Measurements from ENCODE around the gene KCNN4.
"Not testable (repeated sequence)": the region's sequence is repeated elsewhere in the genome, so short reads cannot be mapped to it uniquely, and the experiment has no call there.

Gene KCNN4

GRCh38 chr19:43774103-43774939 lies 6.5 kb downstream of the KCNN4 start:
- DNase-seq (ENCODE audit: low read depth in 2 of 2), result no peak

- DNase-seq (ENCODE audit: low read depth in 2 of 2), result no peak
These were observed 7.1 kb downstream of the KCNN4 start for GRCh38 chr19:43773725-43774102.

GRCh38 chr19:43769256-43769655 lies 11.5 kb downstream of the KCNN4 start:
- no peak for DNase-seq (ENCODE audit: low read depth in 2 of 2)

DNA sequence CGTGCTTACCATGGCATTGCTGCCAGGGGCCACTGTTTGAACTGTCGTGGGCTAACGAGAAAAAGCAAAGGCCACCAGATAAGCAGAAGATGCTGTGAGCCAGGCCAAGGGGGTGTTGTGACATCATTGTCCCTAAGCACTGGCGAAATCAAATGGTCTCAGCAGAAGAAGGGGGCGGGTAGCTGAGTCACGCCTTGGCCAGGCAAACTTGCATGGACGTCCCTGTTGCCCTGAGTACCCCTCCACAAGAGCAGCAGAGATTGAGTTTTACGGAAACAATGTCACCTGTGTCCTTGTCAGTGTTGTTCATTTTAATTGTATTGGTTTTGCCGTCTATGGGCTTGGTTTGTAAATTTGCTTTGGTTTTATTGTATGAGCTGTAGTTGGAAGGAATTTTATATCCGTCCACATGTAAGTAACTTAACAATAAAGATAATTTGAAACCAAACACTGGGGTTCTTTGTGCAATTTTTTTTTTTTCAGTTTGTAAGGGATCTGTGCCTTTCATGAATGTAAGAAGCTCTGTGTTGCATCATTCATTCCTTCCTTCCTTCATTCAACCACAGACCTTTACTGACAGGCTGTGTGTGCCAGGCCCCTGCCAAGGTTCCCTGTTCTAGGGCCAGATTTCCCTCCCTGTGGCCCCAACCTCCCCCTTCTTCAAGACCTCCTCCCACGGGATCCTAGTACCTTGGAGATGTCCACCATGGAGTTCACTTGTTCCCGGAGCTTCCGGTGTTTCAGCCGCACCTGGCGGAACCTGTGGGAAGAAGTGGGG lies 12.3 kb downstream of the KCNN4 start:
- no peak for DNase-seq (ENCODE audit: low read depth in 2 of 2)

GRCh38 chr19:43767818-43768217 lies 13.0 kb downstream of the KCNN4 start:
- DNase-seq (ENCODE audit: low read depth in 2 of 2), result no peak

DNA sequence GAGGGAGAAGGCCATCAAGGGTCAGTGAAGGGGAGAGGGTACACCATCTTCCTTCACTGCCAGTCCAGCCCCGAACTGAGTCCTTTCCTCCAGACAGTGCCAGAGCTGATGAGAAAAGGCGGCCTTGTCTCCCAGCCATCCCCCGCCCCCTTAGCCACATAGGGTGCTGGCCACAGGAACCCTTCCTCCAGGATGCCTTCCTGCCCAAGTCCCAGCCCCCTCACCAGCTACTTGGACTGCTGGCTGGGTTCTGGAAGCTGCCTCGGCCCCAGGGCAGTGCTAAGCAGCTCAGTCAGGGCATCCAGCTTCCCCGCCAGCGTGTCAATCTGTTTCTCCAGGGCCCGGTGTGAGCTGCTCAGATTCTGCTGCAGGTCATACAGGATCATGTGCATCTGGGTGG lies 13.5 kb downstream of the KCNN4 start:
- no peak for DNase-seq (ENCODE audit: low read depth in 2 of 2)

DNA sequence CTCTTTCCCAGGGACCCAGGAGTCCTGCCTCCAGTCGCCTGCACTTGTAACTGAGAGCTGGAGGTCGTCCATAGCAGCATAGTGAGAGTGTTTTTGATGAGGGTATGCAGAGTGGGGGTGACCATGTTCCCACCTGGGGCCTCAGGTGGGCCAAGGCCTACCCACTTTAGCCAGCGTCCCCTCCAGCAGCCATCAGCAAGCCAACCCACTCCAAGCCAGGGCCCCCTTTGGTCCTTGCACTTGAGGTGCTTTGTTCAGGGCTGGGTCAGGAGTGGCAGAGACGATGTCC lies 14.1 kb downstream of the KCNN4 start:
- DNase-seq (ENCODE audit: low read depth in 2 of 2), result no peak

DNA sequence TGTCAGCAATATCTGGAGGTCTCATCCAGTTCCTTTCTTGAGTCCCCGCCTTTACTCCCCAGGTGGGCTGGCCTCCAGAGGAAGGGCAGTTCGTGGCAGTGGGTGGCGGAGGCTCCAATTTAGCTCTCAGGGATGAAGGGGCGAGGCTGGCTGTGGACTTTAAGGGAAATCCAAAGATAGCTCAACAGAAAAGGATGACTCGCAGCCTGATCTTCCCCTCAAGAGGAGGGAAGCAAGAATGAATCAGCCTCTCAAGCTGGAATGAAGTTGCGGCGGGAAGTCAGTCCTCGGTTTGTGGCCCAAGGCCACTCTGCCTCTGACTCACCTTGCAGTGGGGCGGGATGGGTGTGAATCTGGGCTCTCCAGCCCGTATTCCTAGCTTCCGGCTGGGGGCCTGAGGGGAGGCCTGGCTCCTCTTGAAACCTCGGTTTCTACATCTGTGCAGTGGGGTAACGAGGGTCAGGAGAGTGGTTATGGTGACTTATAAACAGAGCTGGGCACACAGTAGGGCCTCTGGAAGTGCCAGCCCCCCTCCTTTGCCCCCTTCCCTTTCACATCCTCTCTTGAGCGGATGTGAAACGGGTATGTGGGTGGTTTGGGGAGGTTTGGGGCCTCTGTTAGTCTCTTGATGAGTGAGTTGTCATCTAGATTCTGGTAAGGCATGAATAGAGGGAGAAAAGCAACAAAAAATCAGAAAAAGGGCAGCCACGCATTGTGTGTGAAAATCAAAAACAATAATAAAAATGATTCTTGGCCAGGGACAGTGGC lies 15.5 kb downstream of the KCNN4 start:
- DNase-seq (ENCODE audit: low read depth in 2 of 2), result peak; percentile 44 to 69

GRCh38 chr19:43764684-43765083 lies 16.1 kb downstream of the KCNN4 start:
- DNase-seq (ENCODE audit: low read depth in 2 of 2), result not testable (repeated sequence)

- DNase-seq (ENCODE audit: low read depth in 2 of 2), result no peak
These were observed 17.3 kb downstream of the KCNN4 start for GRCh38 chr19:43763473-43763939.

GRCh38 chr19:43762814-43763213 lies 18.0 kb downstream of the KCNN4 start:
- DNase-seq (ENCODE audit: low read depth in 2 of 2), result no peak

GRCh38 chr19:43760941-43761340 lies 19.8 kb downstream of the KCNN4 start:
- no peak for DNase-seq (ENCODE audit: low read depth in 2 of 2)

DNA sequence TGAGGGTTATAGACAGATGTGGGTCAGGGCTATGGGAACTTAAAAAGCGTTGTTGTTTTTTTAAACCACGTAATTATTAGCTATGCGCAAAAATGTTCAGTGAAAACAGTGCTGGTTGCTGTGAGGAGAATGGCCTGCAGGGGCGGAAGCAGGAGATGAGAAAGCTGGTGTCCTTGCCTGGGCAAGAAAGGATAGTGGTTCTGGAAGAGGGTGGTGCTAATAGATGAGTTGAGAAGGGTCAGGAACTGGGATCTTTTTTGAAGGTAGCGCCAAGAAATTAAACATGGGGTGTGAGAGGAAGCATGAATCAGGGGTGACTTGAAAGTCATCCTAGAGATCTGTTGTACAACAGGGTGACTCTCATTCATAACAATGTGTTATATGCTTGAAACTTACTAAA lies 21.3 kb downstream of the KCNN4 start:
- DNase-seq (ENCODE audit: low read depth in 2 of 2), result no peak

- peak; percentile 58 to 60 for DNase-seq (ENCODE audit: low read depth in 2 of 2)
These were observed 25.4 kb downstream of the KCNN4 start for GRCh38 chr19:43755256-43755801.

DNA sequence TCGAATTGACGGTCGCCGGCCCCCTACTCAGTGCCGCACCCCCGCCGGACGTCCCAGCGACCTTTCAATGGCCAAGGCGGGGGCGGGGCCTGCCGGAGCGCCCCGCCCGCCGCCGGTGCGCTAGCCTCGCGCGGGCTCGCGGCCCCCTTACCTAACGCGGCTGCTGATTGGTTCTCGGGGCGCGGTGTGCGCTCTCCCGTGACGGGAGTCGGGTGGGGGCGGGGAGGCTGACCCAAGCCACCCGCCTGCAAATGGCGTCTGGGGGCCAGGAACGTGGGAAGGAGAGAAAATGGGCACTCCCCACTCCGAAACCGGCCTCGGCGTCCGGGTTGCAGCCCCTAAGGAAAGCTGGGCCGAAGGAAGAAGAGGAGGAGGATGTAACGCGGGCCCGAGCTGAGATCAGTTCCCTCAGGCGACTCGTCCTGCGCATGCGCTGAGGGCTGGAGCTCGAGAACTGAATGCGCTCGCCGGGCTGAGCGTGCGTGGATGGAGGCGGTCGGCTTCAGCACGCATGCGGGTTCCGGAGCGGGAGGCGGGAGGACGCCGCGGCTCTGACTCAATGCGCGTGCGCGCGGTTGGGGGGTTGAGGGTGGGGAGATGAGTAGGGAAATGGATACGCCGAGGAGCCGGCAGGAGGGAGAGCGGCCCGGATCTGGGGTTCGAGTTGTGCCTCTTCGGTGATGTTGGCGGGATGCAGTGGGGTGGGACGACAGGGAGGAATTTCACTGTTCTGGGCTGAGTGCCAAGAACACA lies 26.1 kb downstream of the KCNN4 start, which contains the start of gene SMG9:
Gene SMG9 (minus strand): TSS at position 460 of the 753 bp plus-strand sequence. CDS start 4,221 bp downstream, outside the sequence.
- peak; percentile 96 to 97 for DNase-seq (ENCODE audit: low read depth in 2 of 2)

DNA sequence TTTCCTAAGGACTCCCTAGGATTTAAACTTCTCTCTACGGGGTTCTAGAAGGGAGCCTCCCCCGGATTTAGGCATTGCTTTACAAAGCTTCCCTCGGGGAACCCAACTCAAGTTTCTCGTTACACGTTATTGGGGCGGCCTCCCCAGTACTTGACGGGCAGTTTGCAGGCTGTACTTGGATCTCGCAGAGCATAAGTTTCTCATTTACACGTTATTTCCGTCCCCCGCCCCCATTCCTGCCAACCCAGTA lies 26.6 kb downstream of the KCNN4 start:
- DNase-seq (ENCODE audit: low read depth in 2 of 2), result no peak

DNA sequence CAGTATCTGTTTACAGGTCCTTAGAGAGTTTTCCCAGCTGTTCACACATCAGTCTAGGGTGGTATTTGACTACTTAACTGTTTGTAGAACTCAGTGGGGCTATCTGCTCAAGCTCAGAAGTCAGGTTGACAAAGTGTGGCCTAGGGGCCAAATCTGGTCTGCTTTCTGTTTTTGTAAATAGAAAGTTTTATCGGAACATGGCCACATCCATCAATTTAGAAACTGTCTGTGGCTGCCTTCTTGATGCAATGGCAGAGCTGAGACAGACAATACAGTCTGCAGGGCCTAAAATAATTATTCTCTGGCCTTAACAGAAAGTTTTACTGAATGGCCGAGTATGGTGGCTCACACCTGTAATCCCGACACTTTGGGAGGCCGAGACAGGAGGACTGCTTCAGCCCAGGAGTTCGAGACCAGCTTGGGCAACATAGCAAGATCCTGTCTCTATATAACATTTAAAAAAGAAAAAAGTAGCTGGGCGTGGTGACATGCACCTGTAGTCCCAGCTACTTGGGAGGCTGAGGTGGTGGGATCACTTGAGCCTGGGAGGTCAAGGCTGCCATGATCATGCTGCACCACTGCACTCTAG lies 28.4 kb downstream of the KCNN4 start:
- DNase-seq (ENCODE audit: low read depth in 2 of 2), result no peak

GRCh38 chr19:43751466-43752220 lies 29.1 kb downstream of the KCNN4 start:
- DNase-seq (ENCODE audit: low read depth in 2 of 2), result no peak

- DNase-seq (ENCODE audit: low read depth in 2 of 2), result no peak
These were observed 30.9 kb downstream of the KCNN4 start for GRCh38 chr19:43749898-43750297.

GRCh38 chr19:43749152-43749551 lies 31.6 kb downstream of the KCNN4 start:
- no peak for DNase-seq (ENCODE audit: low read depth in 2 of 2)
